GM12873 (cell line): ENCODE results near the gene RXRA.

ENCODE experiments used
- TF ChIP-seq, protein P1 (sequence below): IDR thresholded peaks from 2 replicates; pipeline ENCODE4 v1.5.1; 2012; ENCODE audit warnings: low read depth, mild to moderate bottlenecking, moderate library complexity, low read length, control low read depth; ENCODE audit not compliant: insufficient read depth; ENCODE audit errors: missing control alignments

The RXRA gene

DNA sequence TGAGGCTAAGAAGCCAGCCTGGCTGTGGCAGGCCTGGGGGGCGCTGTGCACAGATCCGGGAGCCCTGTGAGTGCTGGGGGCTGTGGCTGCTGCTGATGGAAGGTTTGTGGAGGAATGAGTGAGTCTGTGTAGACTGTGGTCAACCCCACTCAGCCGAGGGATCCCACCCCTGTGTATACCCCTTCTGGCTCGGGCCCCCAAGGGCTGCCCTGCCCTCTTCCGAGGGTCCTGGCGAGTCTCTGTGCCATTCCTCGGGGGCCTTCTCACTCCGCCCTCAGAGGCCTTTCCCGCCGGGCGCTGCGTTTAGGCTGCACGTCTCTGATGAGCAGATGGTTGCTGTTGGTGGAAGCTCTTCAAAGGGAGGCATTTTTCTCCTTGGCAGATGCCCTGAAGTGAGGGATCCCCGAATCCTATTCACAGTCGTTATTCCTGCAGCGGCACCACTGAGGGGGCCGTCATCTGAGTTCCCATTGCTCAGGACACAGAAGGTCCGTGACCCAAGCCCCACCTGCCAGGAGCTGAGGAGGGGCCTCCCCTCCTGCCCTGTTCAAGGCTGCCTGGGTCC is 94.1 kb downstream of the RXRA start:
- TF ChIP-seq, protein P1, sequence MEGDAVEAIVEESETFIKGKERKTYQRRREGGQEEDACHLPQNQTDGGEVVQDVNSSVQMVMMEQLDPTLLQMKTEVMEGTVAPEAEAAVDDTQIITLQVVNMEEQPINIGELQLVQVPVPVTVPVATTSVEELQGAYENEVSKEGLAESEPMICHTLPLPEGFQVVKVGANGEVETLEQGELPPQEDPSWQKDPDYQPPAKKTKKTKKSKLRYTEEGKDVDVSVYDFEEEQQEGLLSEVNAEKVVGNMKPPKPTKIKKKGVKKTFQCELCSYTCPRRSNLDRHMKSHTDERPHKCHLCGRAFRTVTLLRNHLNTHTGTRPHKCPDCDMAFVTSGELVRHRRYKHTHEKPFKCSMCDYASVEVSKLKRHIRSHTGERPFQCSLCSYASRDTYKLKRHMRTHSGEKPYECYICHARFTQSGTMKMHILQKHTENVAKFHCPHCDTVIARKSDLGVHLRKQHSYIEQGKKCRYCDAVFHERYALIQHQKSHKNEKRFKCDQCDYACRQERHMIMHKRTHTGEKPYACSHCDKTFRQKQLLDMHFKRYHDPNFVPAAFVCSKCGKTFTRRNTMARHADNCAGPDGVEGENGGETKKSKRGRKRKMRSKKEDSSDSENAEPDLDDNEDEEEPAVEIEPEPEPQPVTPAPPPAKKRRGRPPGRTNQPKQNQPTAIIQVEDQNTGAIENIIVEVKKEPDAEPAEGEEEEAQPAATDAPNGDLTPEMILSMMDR, result no peak

DNA sequence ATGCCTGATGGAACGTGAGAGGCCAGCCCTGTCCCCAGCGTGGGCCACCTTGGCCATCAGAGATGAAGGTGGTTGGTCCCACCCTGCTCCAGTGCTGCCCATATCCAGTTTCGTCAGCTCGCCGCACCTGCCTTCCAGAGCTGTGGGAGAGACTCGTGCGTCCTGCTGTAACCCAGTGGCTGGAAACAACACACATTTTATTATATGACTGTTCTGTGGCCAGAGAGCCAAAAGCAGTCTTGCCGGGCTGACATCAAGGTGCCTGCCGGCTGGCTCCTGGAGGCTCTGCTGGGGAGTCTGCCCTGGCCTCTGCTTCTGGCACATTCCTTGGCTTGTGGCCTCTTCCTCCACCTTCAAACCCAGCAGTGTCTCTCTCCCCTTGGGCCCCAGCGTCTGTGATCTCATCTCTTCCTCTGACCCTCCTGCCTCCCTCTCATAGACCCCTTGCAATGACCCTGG is 94.7 kb downstream of the RXRA start:
- TF ChIP-seq, protein P1, result no peak

DNA sequence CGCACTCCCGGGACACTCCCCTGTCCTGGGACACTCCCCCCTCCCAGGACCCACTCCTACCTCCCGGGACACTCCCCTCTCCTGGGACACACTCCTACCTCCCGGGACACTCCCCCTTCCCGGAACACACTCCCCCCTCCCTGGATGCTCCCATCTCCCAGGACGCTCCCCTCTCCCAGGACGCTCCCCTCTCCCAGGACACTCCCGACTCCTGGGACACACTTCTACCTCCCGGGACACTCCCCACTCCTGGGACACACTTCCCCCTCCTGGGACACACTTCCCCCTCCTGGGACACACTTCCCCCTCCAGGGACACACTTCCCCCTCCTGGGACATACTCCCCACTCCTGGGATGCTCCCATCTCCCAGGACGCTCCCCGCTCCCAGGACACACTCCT is 95.6 kb downstream of the RXRA start:
- TF ChIP-seq, protein P1, result no peak

DNA sequence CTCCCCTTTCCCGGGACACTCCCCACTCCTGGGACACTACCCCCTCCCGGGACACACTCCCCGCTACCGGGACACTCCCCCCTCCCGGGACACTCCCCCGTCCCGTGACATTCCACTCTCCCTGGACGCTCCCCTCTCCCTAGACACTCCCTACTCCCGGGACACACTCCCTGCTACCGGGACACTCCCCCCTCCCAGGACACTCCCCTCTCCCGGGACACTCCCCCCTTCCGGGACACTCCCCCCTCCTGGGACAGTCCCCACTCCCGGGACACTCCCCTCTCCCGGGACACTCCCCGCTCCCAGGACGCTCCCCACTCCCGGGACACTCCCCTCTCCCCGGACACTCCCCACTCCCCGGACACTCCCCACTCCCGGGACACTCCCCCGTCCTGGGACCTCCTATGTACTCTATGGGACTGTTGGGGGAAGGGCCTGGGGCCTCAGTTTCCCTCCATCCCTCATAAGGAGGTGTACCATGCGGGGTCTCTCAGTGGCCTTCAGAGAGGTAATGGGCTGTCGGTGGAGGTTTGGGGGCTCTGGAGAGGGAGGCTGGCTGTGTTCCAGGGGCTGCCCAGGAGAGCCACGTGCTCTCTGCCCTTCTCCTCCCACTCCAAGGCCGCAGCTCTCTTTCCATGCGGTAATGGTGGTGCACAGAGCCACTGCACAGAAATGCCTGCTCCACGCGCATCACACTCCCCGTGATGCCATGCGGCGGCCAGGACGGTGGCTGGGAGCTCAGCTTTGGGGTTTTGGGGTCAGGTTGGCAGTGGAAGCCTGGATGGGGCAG is 96.2 kb downstream of the RXRA start:
- TF ChIP-seq, protein P1, result no peak

- TF ChIP-seq, protein P1, result no peak
Observed at GRCh38 chr9:134423166-134423565, 96.9 kb downstream of the RXRA start.

- TF ChIP-seq, protein P1, result no peak
Observed at GRCh38 chr9:134423749-134424148, 97.5 kb downstream of the RXRA start.

DNA sequence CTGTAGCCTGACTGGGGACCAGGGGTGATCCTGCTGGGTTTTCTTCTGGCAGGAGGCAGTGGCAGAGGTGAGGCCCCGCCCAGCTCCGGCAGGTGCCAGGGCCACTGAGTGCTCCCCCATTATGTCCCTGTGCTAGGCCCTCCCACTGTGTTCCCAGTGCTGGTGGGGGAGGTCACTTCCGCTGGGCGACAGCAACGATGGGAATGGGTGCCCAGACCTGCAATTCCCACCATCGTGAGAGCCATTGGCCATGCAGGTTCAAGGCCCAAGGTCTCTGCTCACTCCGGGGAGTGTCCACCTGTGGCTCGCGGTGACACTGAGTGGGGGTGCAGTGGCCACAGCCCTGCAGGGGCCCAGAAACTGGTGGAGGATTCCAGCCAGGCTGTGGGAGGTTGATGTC is 98.6 kb downstream of the RXRA start:
- TF ChIP-seq, protein P1, result no peak
